Forelimb muscle (tissue), 1 donor: ENCODE measurements around the gene TTC9C. TPM values are rescaled to one million over a fixed set of nuclear protein-coding genes. Genes with fewer than 3 reads are reported as not detected.

Experiments
- polyA plus RNA-seq: library from polyadenylated mRNA; unstranded; fragments of 120-200 nt; gene quantifications from one replicate; pipeline ENCODE4 v1.2.1, GENCODE V29; 2013; ENCODE audit not compliant: insufficient read length

TTC9C gene
- polyA plus RNA-seq, 1 donor = 28.2 TPM

Other genes with a start within 250 kb of the TTC9C start
- gene AHNAK, start 181.7 kb upstream of the TTC9C start, polyA plus RNA-seq = 240 TPM
- 3,650 TPM for gene EEF1G, start 154.6 kb upstream of the TTC9C start, polyA plus RNA-seq
- gene TUT1, start 137.0 kb upstream of the TTC9C start, polyA plus RNA-seq = 11.2 TPM
- gene MTA2, start 126.6 kb upstream of the TTC9C start, polyA plus RNA-seq = 38.7 TPM
- 15.3 TPM for gene EML3, start 115.7 kb upstream of the TTC9C start, polyA plus RNA-seq
- gene ROM1, start 115.2 kb upstream of the TTC9C start, polyA plus RNA-seq = 1.4 TPM
- gene B3GAT3, start 106.5 kb upstream of the TTC9C start, polyA plus RNA-seq = 21.9 TPM
- 142 TPM for gene GANAB, start 81.9 kb upstream of the TTC9C start, polyA plus RNA-seq
- 10.9 TPM for gene INTS5, start 75.2 kb upstream of the TTC9C start, polyA plus RNA-seq
- 29.4 TPM for gene C11orf98, start 63.3 kb upstream of the TTC9C start, polyA plus RNA-seq
- 2.8 TPM for gene CSKMT, start 63.2 kb upstream of the TTC9C start, polyA plus RNA-seq
- gene UQCC3, start 56.8 kb upstream of the TTC9C start, polyA plus RNA-seq = 5.5 TPM
- 5.8 TPM for gene LBHD1, start 56.2 kb upstream of the TTC9C start, polyA plus RNA-seq
- gene UBXN1, start 49.4 kb upstream of the TTC9C start, polyA plus RNA-seq = 145 TPM
- gene LRRN4CL, start 39.0 kb upstream of the TTC9C start, polyA plus RNA-seq = 18.8 TPM
- 16.5 TPM for gene BSCL2, start 21.1 kb upstream of the TTC9C start, polyA plus RNA-seq
- 0.68 TPM for gene GNG3, start 20.8 kb upstream of the TTC9C start, polyA plus RNA-seq
- 41.3 TPM for gene HNRNPUL2, start 1.0 kb upstream of the TTC9C start, polyA plus RNA-seq
- gene ZBTB3, start 25.7 kb downstream of the TTC9C start, polyA plus RNA-seq = 4.1 TPM
- gene POLR2G, start 33.1 kb downstream of the TTC9C start, polyA plus RNA-seq = 83.2 TPM
- gene TAF6L, start 42.9 kb downstream of the TTC9C start, polyA plus RNA-seq = 17.0 TPM
- gene TMEM179B, start 58.9 kb downstream of the TTC9C start, polyA plus RNA-seq = 27.2 TPM
- 15.5 TPM for gene TMEM223, start 63.5 kb downstream of the TTC9C start, polyA plus RNA-seq
- 64.5 TPM for gene NXF1, start 77.0 kb downstream of the TTC9C start, polyA plus RNA-seq
- 32.0 TPM for gene STX5, start 103.6 kb downstream of the TTC9C start, polyA plus RNA-seq
- gene TEX54, start 104.4 kb downstream of the TTC9C start, polyA plus RNA-seq = not detected
- 33.1 TPM for gene WDR74, start 111.1 kb downstream of the TTC9C start, polyA plus RNA-seq
- 29.9 TPM for gene SLC3A2, start 152.4 kb downstream of the TTC9C start, polyA plus RNA-seq
- 0.09 TPM for gene CHRM1, start 192.9 kb downstream of the TTC9C start, polyA plus RNA-seq